ENCODE measurements around the gene AJAP1. TPM values are rescaled to one million over a fixed set of nuclear protein-coding genes. Genes with fewer than 3 reads are reported as not detected.

AJAP1 gene
- total and polyA plus RNA-seq, 2 of the 8 experiments (the other 6 are each of a cell fraction or from before 2014, with no cell fraction given) = 1.9 to 6.2 TPM

DNA sequence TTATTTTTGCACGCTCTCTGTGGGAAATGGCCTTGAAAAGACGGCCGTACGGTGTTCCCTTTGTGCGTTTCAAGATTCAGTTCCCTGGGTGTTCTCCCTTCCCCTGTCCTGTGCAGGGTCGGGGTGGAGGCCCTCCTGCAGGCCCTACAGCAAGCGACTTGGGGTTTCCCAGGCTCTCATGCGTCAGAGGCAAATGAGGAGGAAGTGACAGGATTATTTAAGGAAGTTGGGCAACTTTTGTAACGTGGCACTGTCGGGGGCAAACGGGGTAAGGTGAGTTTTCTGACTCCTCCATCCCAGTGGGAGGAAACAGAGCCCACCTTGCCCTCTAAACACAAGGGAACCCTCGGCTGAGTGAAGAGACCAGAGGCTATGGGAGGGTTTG, 16.1 kb upstream of the AJAP1 start (continued):
- TF ChIP-seq KDM5A (IDR thresholded peaks at IDR 0.05; ENCODE audit: low read length) (no peak), SUZ12 (IDR thresholded peaks at IDR 0.05; ENCODE audit: low read length) (no peak), CTBP2 (IDR thresholded peaks at IDR 0.05; ENCODE audit: borderline replicate concordance, insufficient read depth, insufficient read length, low read length) (no peak), SIRT6 (IDR thresholded peaks at IDR 0.05; ENCODE audit: low read length) (no peak)
- TF ChIP-seq, protein P1, sequence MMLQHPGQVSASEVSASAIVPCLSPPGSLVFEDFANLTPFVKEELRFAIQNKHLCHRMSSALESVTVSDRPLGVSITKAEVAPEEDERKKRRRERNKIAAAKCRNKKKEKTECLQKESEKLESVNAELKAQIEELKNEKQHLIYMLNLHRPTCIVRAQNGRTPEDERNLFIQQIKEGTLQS (IDR thresholded peaks at IDR 0.05; ENCODE audit: insufficient read depth, low read depth, low read length) = no peak

Measured in H1 (cell line).